H1 (cell line): ENCODE measurements around the gene MAN1C1. TPM values are rescaled to one million over a fixed set of nuclear protein-coding genes. Genes with fewer than 3 reads are reported as not detected.

ENCODE experiments used
- CREB1 ChIP-seq: IDR thresholded peaks from 2 replicates; pipeline ENCODE4 v1.6.1; 2012; ENCODE audit warnings: inconsistent platforms
- CTBP2 ChIP-seq: IDR thresholded peaks from 2 replicates; pipeline ENCODE4 v1.7.0; 2011; ENCODE audit warnings: borderline replicate concordance, mild to moderate bottlenecking, moderate library complexity, mixed read lengths, low read length; ENCODE audit not compliant: insufficient read depth, insufficient read length
- EGR1 ChIP-seq: IDR thresholded peaks from 2 replicates; pipeline ENCODE4 v1.6.1; 2011; ENCODE audit warnings: low read depth, low read length, borderline replicate concordance
- NRF1 ChIP-seq: IDR thresholded peaks from 2 replicates; pipeline ENCODE4 v1.6.1; 2011; ENCODE audit warnings: mild to moderate bottlenecking, low read depth, low read length, improper control_type of control experiment
- POLR2A ChIP-seq, 2 experiments: IDR thresholded peaks; 1 replicate in 1 of 2; 2 replicates in 1 of 2; pipeline ENCODE4 v1.6.1; 2011; ENCODE audit warnings: low read depth in 2 of 2, low read length in 2 of 2, mild to moderate bottlenecking in 2 of 2; ENCODE audit errors: control extremely low read depth in 1 of 2
- RFX5 ChIP-seq: IDR thresholded peaks from 2 replicates; pipeline ENCODE4 v1.6.1; 2011; ENCODE audit warnings: low read depth, low read length, improper control_type of control experiment, borderline replicate concordance
- SP4 ChIP-seq: IDR thresholded peaks from 2 replicates; pipeline ENCODE4 v1.6.1; 2012; ENCODE audit warnings: low read length, inconsistent platforms
- TCF12 ChIP-seq: IDR thresholded peaks from 2 replicates; pipeline ENCODE4 v1.6.1; 2011; ENCODE audit warnings: low read depth, mild to moderate bottlenecking, low read length
- polyA plus RNA-seq, 7 experiments: library from polyadenylated mRNA; depleted of rRNA in 3 of 7; stranded (reverse) in 5 of 7; unstranded in 2 of 7; fragments of >200 nt in 5 of 7; fragments of 200-250 nt in 2 of 7; gene quantifications; 1 replicate in 5 of 7; 2 replicates in 1 of 7; 4 replicates in 1 of 7; pipeline versions ENCODE4 v1.2.1 to v1.2.3, GENCODE V29; 2011 to 2013; ENCODE audit warnings: missing spikeins in 2 of 7, mixed read lengths in 2 of 7
- total RNA-seq: library from RNA; stranded (reverse); fragmentation: NEBNext Ultra II Directional; extraction: Animal tissue kit (Norgen Biotek cat#: 25700); gene quantifications from 2 replicates; pipeline ENCODE4 v1.2.1, GENCODE V29; 2021

The MAN1C1 gene
- total and polyA plus RNA-seq, 2 of the 8 experiments (the other 6 are each of a cell fraction or from before 2014, with no cell fraction given), result 7.8 to 15.2 TPM

DNA sequence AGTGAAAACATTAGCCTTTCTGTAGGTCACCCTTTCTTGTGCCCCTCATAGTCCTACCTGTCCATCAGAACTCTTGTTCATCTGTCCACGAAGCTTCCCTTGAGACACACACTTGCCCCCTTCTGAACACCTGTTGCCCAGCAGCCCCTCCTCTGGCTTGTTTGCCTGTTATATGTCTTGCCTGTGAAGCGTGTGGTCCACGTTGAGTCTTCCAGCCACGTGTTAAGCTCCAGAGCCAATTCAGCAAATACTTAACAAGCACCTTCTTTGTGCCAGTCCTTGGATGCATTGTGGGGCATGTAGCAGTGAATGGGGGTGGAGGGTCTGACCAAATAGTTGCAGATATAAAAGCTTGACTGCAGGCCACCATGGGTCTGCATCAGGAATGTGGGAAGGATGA is 66.6 kb downstream of the MAN1C1 start (continued):
- TF ChIP-seq SP4, result no peak
- TF ChIP-seq TCF12, result no peak
- TF ChIP-seq NRF1, result no peak
- no peak for TF ChIP-seq CTBP2
- TF ChIP-seq POLR2A (IDR thresholded peaks at IDR 0.05; ENCODE audit: control extremely low read depth in 1 of 2, low read depth in 2 of 2, low read length in 2 of 2), result no peak
- TF ChIP-seq CREB1, result no peak
- TF ChIP-seq RFX5, result no peak
- no peak for TF ChIP-seq EGR1
